HCT116 (cell line): ENCODE data around the gene ARSG. TPM values are rescaled to one million over a fixed set of nuclear protein-coding genes. Genes with fewer than 3 reads are reported as not detected.

ENCODE experiments used
- ATAC-seq: fragments of 200-7000 bp; cut with Tn5 transposase; 2 replicates; pipeline ENCODE4 v1.9.1; 2020; ENCODE audit warnings: mild to moderate bottlenecking, moderate library complexity
- BruUV-seq: library from RNA; stranded (reverse); fragments of 400-500 nt; replicated peaks from 2 replicates; lab custom pipeline; 2021; lab: Mats Ljungman, UMichigan
- CTCF ChIA-PET: fragments of 300-600 bp; sonication (Branson Sonifier 250); formaldehyde crosslinking; loops from one replicate; lab custom pipeline; 2021; ENCODE audit warnings: antibody characterized with exemption; lab: Charles Lee
- POLR2A ChIA-PET: fragments of 300-600, 350-600 bp; sonication (Branson Sonifier 250); formaldehyde crosslinking; loops from one replicate; lab custom pipeline; 2021; ENCODE audit warnings: antibody characterized with exemption; lab: Charles Lee
- RAD21 ChIA-PET, 2 experiments: fragments of 300-600 bp; sonication (Branson Sonifier 250); formaldehyde crosslinking; loops; one replicate each; lab custom pipeline; 2023; ENCODE audit warnings: low total read pairs in 2 of 2; ENCODE audit not compliant: uncharacterized antibody in 2 of 2, unreplicated experiment in 2 of 2, low non-redundant PET in 1 of 2; lab: Charles Lee
- DNase-seq: peaks from one replicate; pipeline ENCODE4 v3.0.0-alpha.2; 2010; ENCODE audit warnings: low read depth, low spot score
- H2AFZ ChIP-seq: fragments of 200-600 bp; shearing (Covaris generic), sonication (generic); 2 replicates; pipeline ENCODE4 v1.6.1; 2017; ENCODE audit warnings: low read depth, mixed run types, mixed read lengths, antibody characterized with exemption, low read length; ENCODE audit not compliant: poor library complexity, severe bottlenecking
- H3K27ac ChIP-seq: 2 replicates; pipeline ENCODE4 v1.5.1; 2012; ENCODE audit warnings: low read depth, low read length
- H3K27me3 ChIP-seq: fragments of 200-600 bp; sonication (generic); 2 replicates; pipeline ENCODE4 v1.6.1; 2016; ENCODE audit warnings: mixed run types, low read length, mixed read lengths; ENCODE audit not compliant: insufficient read depth
- H3K36me3 ChIP-seq, 2 experiments: fragments of 200-500 bp in 1 of 2; fragments of 200-600 bp in 1 of 2; sonication (Bioruptor generic) in 1 of 2; sonication (generic) in 1 of 2; 2 replicates each; pipeline versions ENCODE4 v1.5.1 to v1.6.1; 2014 to 2016; ENCODE audit warnings: low read length in 2 of 2, inconsistent platforms in 1 of 2, mixed read lengths in 1 of 2, mixed run types in 1 of 2; ENCODE audit not compliant: insufficient read depth in 2 of 2, control insufficient read depth in 1 of 2
- H3K4me1 ChIP-seq, 2 experiments: fragments of 200-600 bp in 1 of 2; sonication (generic) in 1 of 2; 2 replicates each; pipeline versions ENCODE4 v1.5.1 to v1.6.1; 2012 to 2017; ENCODE audit warnings: low read length in 2 of 2, inconsistent platforms in 1 of 2, mild to moderate bottlenecking in 1 of 2, mixed read lengths in 1 of 2, mixed run types in 1 of 2, moderate library complexity in 1 of 2; ENCODE audit not compliant: insufficient read depth in 2 of 2, control insufficient read depth in 1 of 2
- H3K4me2 ChIP-seq: fragments of 200-600 bp; sonication (generic); 2 replicates; pipeline ENCODE4 v1.6.1; 2017; ENCODE audit warnings: mixed run types, low read length, mixed read lengths
- H3K4me3 ChIP-seq, 2 experiments: fragments of 200-600 bp in 1 of 2; sonication (generic) in 1 of 2; replicated peaks in 1 of 2; 2 replicates each; pipeline ENCODE4 v1.5.1; 2011 to 2016; ENCODE audit warnings: low read length in 2 of 2, control low read depth in 1 of 2, low read depth in 1 of 2, mild to moderate bottlenecking in 1 of 2, mixed read lengths in 1 of 2, mixed run types in 1 of 2
- H3K79me2 ChIP-seq: fragments of 200-600 bp; sonication (generic); 2 replicates; pipeline ENCODE4 v1.6.1; 2017; ENCODE audit warnings: mild to moderate bottlenecking, mixed run types, low read length, moderate library complexity, mixed read lengths; ENCODE audit not compliant: insufficient read depth
- H3K9ac ChIP-seq: fragments of 200-600 bp; sonication (generic); 2 replicates; pipeline ENCODE4 v1.6.1; 2016; ENCODE audit warnings: low read length, mixed read lengths
- H3K9me2 ChIP-seq: fragments of 200-600 bp; sonication (generic), shearing (Covaris generic); 2 replicates; pipeline ENCODE4 v1.6.1; 2017; ENCODE audit warnings: mixed run types, mild to moderate bottlenecking, moderate library complexity; ENCODE audit not compliant: insufficient read depth
- H3K9me3 ChIP-seq, 2 experiments: fragments of 200-500 bp in 1 of 2; fragments of 200-600 bp in 1 of 2; sonication (Bioruptor generic) in 1 of 2; sonication (generic) in 1 of 2; 2 replicates each; pipeline ENCODE4 v1.6.1; 2014 to 2017; ENCODE audit warnings: low read length in 2 of 2, mixed read lengths in 2 of 2, inconsistent platforms in 1 of 2, low read depth in 1 of 2, mild to moderate bottlenecking in 1 of 2, mixed run types in 1 of 2, moderate library complexity in 1 of 2; ENCODE audit not compliant: control insufficient read depth in 1 of 2, insufficient read depth in 1 of 2
- H4K20me1 ChIP-seq: fragments of 200-600 bp; sonication (generic), shearing (Covaris generic); 2 replicates; pipeline ENCODE4 v1.6.1; 2017; ENCODE audit warnings: mixed run types, mild to moderate bottlenecking, moderate library complexity; ENCODE audit not compliant: insufficient read depth
- ATF3 ChIP-seq: IDR thresholded peaks from 2 replicates; pipeline ENCODE4 v1.6.1; 2012
- CBX3 ChIP-seq: IDR thresholded peaks from 2 replicates; pipeline ENCODE4 v1.6.1; 2012; ENCODE audit warnings: low read depth
- CEBPB ChIP-seq: IDR thresholded peaks from 2 replicates; pipeline ENCODE4 v1.6.1; 2012; ENCODE audit warnings: low read depth
- ELF1 ChIP-seq: IDR thresholded peaks from 2 replicates; pipeline ENCODE4 v1.6.1; 2012; ENCODE audit warnings: low read depth, borderline replicate concordance
- EZH2phosphoT487 ChIP-seq: fragments of 200-600 bp; IDR thresholded peaks from 2 replicates; pipeline ENCODE4 v1.6.1; 2018; ENCODE audit warnings: antibody characterized with exemption, borderline replicate concordance
- MAX ChIP-seq: IDR thresholded peaks from 2 replicates; pipeline ENCODE4 v1.6.1; 2012
- POLR2A ChIP-seq: IDR thresholded peaks from 2 replicates; pipeline ENCODE4 v1.7.0; 2011; ENCODE audit warnings: borderline replicate concordance; ENCODE audit not compliant: insufficient read depth, insufficient read length; ENCODE audit errors: extremely low read depth
- POLR2AphosphoS5 ChIP-seq: IDR thresholded peaks from 2 replicates; pipeline ENCODE4 v1.6.1; 2011; ENCODE audit warnings: mild to moderate bottlenecking, low read depth, low read length, moderate library complexity
- RAD21 ChIP-seq: IDR thresholded peaks from 2 replicates; pipeline ENCODE4 v1.6.1; 2012; ENCODE audit warnings: low read depth, mild to moderate bottlenecking
- REST ChIP-seq: IDR thresholded peaks from 2 replicates; pipeline ENCODE4 v1.6.1; 2012; ENCODE audit warnings: low read depth
- SP1 ChIP-seq: IDR thresholded peaks from 2 replicates; pipeline ENCODE4 v1.6.1; 2012; ENCODE audit warnings: low read depth
- SRF ChIP-seq: IDR thresholded peaks from 2 replicates; pipeline ENCODE4 v1.6.1; 2012; ENCODE audit warnings: low read depth
- TCF7L2 ChIP-seq: IDR thresholded peaks from 2 replicates; pipeline ENCODE4 v1.7.0; 2011; ENCODE audit warnings: borderline replicate concordance, inconsistent platforms; ENCODE audit not compliant: insufficient read depth, insufficient read length; ENCODE audit errors: extremely low read depth
- ZBTB33 ChIP-seq: IDR thresholded peaks from 2 replicates; pipeline ENCODE4 v1.6.1; 2011; ENCODE audit warnings: mild to moderate bottlenecking, low read length, moderate library complexity; ENCODE audit not compliant: insufficient replicate concordance; ENCODE audit errors: extremely low read depth
- ZFX ChIP-seq: fragments of 450-650 bp; IDR thresholded peaks from 2 replicates; pipeline ENCODE4 v1.6.1; 2017
- ZNF274 ChIP-seq: fragments of 200-500 bp; sonication (Bioruptor generic); IDR thresholded peaks from 2 replicates; pipeline ENCODE4 v1.6.1; 2014; ENCODE audit warnings: mild to moderate bottlenecking, low read depth, low read length, inconsistent platforms
- intact Hi-C: fragments of 100-400 bp; cut with micrococcal nuclease; formaldehyde crosslinking; loops from 2 replicates; pipeline ENCODE4 v1.10.0; 2022
- total RNA-seq: library from RNA; stranded (reverse); gene quantifications from one replicate; pipeline ENCODE4 v1.2.1, GENCODE V29; 2021; ENCODE audit not compliant: unreplicated experiment

The ARSG gene
- total RNA-seq, 1 experiment from 2014 or later, result 17.1 TPM

DNA sequence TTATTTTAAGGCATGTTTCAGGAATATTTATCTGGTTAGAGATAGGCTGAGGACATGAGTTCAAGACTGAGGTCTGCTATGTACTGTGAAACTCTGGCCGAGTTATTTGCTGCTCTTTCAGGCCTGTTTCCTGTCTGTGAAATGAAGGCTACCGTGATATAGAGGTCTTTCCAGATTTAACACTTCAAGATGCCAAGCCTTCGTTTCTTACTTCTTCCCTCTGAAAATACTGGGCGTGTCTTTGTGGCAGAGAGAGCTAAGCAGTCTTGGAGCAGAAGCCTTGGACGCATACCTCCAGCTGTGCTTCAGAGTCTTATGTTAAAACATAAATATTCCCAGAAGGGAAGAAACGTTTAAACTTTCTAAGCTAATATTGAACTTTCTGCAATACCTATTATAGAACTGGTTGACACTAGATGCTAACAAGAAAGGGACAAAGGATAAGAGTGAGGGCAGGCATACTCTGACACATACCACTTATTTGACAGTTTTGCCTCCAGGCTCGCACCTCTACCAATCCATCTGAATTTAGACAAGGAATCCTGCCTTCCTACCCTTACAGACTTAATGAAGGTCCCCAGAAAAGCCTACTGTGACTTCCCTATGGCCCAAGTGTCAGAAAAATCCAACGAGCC is 148.5 kb downstream of the ARSG start:
- ChIA-PET RAD21 (no interaction called here), CTCF (no interaction called here), POLR2A (no interaction called here)
- Histone ChIP-seq H3K79me2 (no peaks in the 10 kb centered on the region), H3K9me3 (no peaks in the 10 kb centered on the region), H3K4me1 (peaks cover 7 to 13% of the 10 kb centered on the region in 2 experiments), H3K27ac (no peak overlapping the region), H2AFZ (no peak overlapping the region), H3K4me3 (no peak overlapping the region), H3K4me2 (no peak overlapping the region), H3K36me3 (no peaks in the 10 kb centered on the region; a peak in 1 of 4 replicates), H4K20me1 (no peaks in the 10 kb centered on the region), H3K9me2 (no peaks in the 10 kb centered on the region), H3K9ac (no peak overlapping the region), H3K27me3 (no peaks in the 10 kb centered on the region)
- DNase-seq (no peak), ATAC-seq (no peak)
- BruUV-seq, result no TSS peak
- TF ChIP-seq ZFX (no peak), MAX (no peak), POLR2AphosphoS5 (no peak), EZH2phosphoT487 (no peak), REST (no peak), ZBTB33 (no peak), ZNF274 (no peak), CBX3 (no peak), CEBPB (no peak), SRF (no peak), POLR2A (no peak), RAD21 (no peak), SP1 (no peak), TCF7L2 (no peak), ELF1 (no peak), ATF3 (no peak)
- intact Hi-C loops, result loop anchor here (5.0 kb wide), 1 partner anchor 192 kb away; the partner anchor contains the start of gene AMZ2
